Measurements from ENCODE around the gene DUSP1. TPM values are rescaled to one million over a fixed set of nuclear protein-coding genes. Genes with fewer than 3 reads are reported as not detected.

DUSP1 gene
- total and polyA plus RNA-seq, 10 of the 15 experiments (the other 5 are each of a cell fraction or from before 2014, with no cell fraction given) = 1.4 to 6.2 (median 3.9) TPM

DNA sequence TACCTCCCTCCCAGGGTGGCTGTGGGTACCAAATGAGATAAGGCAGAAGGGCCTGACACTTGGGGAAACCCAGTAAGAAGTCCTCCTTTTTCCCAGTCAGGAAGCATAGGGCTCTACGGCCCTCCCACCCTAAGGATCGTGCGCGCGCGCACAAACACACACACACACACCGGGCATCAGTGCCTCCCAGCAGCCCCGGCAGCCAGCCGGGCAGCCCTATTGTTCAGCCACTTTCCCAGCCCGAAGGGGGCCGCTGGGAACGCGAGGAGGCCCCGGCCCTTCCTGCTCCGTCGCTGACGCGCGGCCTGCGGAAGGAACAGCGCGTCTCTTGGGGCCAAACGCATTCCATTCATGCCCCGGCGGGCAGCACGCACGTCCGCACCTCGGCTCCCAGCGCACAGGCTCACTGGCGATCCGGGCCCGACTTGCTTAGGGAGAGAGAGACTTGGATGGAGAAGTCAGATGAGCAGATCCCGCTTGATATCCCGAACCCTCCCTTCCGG, 22.6 kb downstream of the DUSP1 start (continued):
- TF ChIP-seq, protein P1, sequence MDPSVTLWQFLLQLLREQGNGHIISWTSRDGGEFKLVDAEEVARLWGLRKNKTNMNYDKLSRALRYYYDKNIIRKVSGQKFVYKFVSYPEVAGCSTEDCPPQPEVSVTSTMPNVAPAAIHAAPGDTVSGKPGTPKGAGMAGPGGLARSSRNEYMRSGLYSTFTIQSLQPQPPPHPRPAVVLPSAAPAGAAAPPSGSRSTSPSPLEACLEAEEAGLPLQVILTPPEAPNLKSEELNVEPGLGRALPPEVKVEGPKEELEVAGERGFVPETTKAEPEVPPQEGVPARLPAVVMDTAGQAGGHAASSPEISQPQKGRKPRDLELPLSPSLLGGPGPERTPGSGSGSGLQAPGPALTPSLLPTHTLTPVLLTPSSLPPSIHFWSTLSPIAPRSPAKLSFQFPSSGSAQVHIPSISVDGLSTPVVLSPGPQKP (IDR thresholded peaks at IDR 0.05; ENCODE audit: low read depth, low read length) = no peak
- TF ChIP-seq NFYA (IDR thresholded peaks at IDR 0.05; ENCODE audit: borderline replicate concordance, low read depth, low read length) (no peak), HDAC6 (IDR thresholded peaks at IDR 0.05; ENCODE audit: unreplicated experiment) (no peak)
- TF ChIP-seq, protein P2, sequence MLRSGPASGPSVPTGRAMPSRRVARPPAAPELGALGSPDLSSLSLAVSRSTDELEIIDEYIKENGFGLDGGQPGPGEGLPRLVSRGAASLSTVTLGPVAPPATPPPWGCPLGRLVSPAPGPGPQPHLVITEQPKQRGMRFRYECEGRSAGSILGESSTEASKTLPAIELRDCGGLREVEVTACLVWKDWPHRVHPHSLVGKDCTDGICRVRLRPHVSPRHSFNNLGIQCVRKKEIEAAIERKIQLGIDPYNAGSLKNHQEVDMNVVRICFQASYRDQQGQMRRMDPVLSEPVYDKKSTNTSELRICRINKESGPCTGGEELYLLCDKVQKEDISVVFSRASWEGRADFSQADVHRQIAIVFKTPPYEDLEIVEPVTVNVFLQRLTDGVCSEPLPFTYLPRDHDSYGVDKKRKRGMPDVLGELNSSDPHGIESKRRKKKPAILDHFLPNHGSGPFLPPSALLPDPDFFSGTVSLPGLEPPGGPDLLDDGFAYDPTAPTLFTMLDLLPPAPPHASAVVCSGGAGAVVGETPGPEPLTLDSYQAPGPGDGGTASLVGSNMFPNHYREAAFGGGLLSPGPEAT (IDR thresholded peaks at IDR 0.05; ENCODE audit: low read depth) = no peak

DNA sequence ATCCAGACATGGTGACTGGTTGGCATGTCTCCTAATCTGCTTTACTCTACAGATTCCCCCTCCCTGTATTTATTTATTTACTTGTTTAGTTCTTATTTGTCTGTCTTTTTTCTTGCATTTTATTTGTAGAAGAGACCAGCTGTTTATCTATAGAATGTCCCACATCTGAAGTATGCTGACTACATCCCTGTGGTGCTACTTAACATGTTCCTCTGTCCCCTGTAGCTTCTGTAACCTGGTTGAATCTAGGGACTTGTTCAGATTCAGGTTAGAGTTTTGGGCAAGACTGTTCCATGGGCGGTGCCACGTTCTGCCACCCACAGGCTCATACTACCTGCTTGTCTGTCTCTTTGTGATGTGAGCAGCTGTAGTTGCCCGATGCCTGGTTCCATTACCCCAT, 23.5 kb downstream of the DUSP1 start:
- POLR2A ChIA-PET = no interaction called here
- FAIRE-seq (no peak), DNase-seq (ENCODE audit: low read depth, low spot score) (no peak), ATAC-seq (no peak)
- RAD21 ChIA-PET (ENCODE audit: unreplicated experiment) = interaction anchor here (0.7 kb wide), 1 partner anchor 27 kb away, joined by 3 read pairs; no protein-coding TSS in a partner anchor
- no peak overlapping the region for H3K9ac ChIP-seq (ENCODE audit: control insufficient read depth, insufficient read depth, low read length)
- H3K27me3 ChIP-seq (replicated peaks in 1 of 2; ENCODE audit: control insufficient read depth in 2 of 2, insufficient read depth in 2 of 2, low read length in 1 of 2) = no peaks in the 10 kb centered on the region
- no peak overlapping the region for H3K4me3 ChIP-seq
- SMC1A ChIA-PET (ENCODE audit: uncharacterized antibody, unreplicated experiment) = no interaction called here
- WGBS (ENCODE audit: insufficient coverage, insufficient replicate concordance, low lambda C conversion rate, missing lambda C conversion rate) = 49% methylated on average over 3 of the region's 3 CpGs
- BruUV-seq (replicated peaks) = no TSS peak
- no peaks in the 10 kb centered on the region; the same call in 2 of the 3 replicates for H3K9me3 ChIP-seq (replicated peaks; ENCODE audit: control insufficient read depth, insufficient read depth, low read length)
- in situ Hi-C loops (cut with MboI) (no loop called here), intact Hi-C loops (cut with micrococcal nuclease; ENCODE audit: unreplicated experiment) (no loop called here)
- H3K4me1 ChIP-seq (ENCODE audit: control insufficient read depth, insufficient read depth, low read length) = no peaks in the 10 kb centered on the region
- no peaks in the 10 kb centered on the region for H3K79me2 ChIP-seq (ENCODE audit: control insufficient read depth, insufficient read depth, low read length)
- no peak overlapping the region for H3K27ac ChIP-seq (ENCODE audit: control insufficient read depth, insufficient read depth)
- CTCF ChIA-PET = interaction anchor here (0.7 to 1.1 kb wide), 2 partner anchors 33 to 185 kb away, joined by 3 read pairs; no protein-coding TSS in a partner anchor
- TF ChIP-seq CHD2 (IDR thresholded peaks at IDR 0.05; ENCODE audit: borderline replicate concordance, low read depth, low read length) (no peak), CBX3 (IDR thresholded peaks at IDR 0.05; ENCODE audit: borderline replicate concordance, low read depth) (no peak), WRNIP1 (IDR thresholded peaks at IDR 0.05; ENCODE audit: borderline replicate concordance, low read depth, low read length) (no peak)
- H4K20me1 ChIP-seq (ENCODE audit: control insufficient read depth, insufficient read depth) = no peaks in the 10 kb centered on the region
- H2AFZ ChIP-seq (ENCODE audit: control insufficient read depth, low read depth, low read length) = no peak overlapping the region
- H3K4me2 ChIP-seq (ENCODE audit: control insufficient read depth, insufficient read depth) = no peak overlapping the region
- H3K36me3 ChIP-seq (ENCODE audit: control insufficient read depth in 2 of 2, insufficient read depth in 2 of 2, low read length in 1 of 2) = no peaks in the 10 kb centered on the region

Measured in GM12878 (cell line).